ENCODE data around the gene ATP6V0D1.

DNA sequence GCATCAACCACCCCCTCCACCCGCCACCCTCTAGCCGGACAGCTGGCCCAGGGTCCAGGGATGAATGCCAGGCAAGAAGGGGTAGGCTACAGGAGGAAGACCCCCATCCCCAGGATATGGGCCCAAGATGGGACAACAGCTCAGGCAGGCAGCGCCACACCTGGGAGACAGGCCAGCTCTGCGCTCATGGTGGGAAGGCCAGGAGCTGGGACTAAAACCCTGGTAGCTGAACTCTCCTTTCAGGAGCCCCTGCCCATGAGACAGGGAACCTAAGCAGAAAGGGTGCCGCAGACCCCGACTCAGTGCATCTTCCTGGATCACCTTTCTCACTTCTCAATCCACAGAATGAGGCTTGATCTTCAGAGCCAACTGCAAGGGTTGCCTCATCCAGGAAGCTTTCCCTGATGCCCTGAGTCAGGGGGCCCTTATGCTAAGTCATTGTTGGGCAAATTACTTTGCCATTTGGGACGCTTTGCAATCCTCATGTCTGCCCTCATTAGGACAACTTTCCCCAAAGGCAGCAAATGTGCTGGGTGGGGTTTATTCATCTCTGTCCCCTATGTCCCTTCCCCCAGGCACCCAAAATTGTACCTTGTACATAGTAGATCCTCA is 73.7 kb downstream of the ATP6V0D1 start:
- no peak for TF ChIP-seq ELF4 (IDR thresholded peaks at IDR 0.05)
- TF ChIP-seq CTBP1 (IDR thresholded peaks at IDR 0.05; ENCODE audit: borderline replicate concordance) = no peak
- no peak for TF ChIP-seq FOXM1 (IDR thresholded peaks at IDR 0.05; ENCODE audit: borderline replicate concordance)
- no peak for TF ChIP-seq TARDBP (IDR thresholded peaks at IDR 0.05)
- no peak for TF ChIP-seq SP1 (IDR thresholded peaks at IDR 0.05)
- TF ChIP-seq HDGF (IDR thresholded peaks at IDR 0.05; ENCODE audit: borderline replicate concordance) = no peak
- no peak for TF ChIP-seq ZNF384 (IDR thresholded peaks at IDR 0.05)
- no peak for TF ChIP-seq SUZ12 (IDR thresholded peaks at IDR 0.05)
- TF ChIP-seq ARNT (IDR thresholded peaks at IDR 0.05) = no peak
- TF ChIP-seq FOXK2 (IDR thresholded peaks at IDR 0.05) = no peak
- TF ChIP-seq FOXA1 (IDR thresholded peaks at IDR 0.05) = no peak

All from HEK293T (cell line).